ENCODE measurements around the gene FGF14.

Gene FGF14

DNA sequence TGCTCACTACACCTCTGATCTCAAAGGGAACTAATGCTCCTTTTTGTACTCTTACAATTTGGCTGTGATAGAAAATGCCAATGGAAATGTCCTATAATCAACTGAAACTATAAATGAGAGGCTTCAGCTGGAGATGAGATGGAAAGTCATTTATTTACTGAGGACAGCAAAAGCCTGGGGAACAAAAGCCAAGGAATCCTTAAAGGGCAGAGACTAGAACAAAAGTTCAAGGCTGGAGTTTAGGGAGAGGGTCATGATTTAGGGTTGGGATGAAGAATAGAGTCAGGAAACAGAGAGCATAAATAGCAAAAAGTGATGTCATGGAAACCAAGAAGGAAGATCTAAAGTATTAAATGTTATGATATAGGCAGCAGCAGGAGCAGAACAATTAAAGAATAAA lies 401.1 kb downstream of the FGF14 start:
- in situ Hi-C loops (cut with MboI; ENCODE audit: low sequenced_read_pairs): no loop called here

DNA sequence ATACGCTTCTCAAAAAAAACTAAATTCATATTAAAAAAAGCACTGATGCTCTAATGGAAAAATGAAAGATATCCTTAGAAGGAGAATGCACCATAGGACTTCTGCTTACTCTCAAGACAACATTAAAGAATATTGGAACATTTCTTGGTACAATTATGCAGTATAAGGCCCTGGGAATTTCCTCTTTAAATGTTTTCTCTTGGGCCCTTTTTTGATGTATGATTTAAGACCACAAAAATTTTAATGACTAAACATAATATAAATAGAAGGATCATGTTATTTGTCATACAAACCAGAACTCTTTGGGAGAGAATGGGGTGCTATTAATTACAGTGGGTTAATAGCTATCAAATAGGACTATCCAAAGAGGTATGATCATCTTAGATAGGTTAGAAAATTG lies 403.7 kb downstream of the FGF14 start:
- in situ Hi-C loops (cut with MboI; ENCODE audit: low sequenced_read_pairs): no loop called here

DNA sequence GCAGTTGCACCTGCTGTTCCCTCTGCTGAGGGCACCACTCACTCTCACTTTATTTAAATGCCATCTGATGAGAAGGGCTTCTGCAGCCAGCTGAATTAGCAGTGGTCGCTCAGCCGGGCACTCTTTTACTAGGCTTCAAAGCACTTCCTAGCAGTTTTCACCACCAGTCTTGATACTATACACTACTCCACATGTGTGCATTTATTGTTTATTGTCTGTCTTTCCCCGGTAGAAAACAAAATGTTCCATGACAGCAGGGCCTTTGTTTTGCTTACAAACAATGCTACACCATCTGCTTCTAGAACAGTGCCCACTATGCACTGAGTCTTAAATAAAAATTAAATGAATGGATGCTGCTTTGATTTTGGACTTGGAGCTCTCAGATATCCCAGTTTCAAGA lies 404.9 kb downstream of the FGF14 start:
- in situ Hi-C loops (cut with MboI; ENCODE audit: low sequenced_read_pairs): no loop called here

DNA sequence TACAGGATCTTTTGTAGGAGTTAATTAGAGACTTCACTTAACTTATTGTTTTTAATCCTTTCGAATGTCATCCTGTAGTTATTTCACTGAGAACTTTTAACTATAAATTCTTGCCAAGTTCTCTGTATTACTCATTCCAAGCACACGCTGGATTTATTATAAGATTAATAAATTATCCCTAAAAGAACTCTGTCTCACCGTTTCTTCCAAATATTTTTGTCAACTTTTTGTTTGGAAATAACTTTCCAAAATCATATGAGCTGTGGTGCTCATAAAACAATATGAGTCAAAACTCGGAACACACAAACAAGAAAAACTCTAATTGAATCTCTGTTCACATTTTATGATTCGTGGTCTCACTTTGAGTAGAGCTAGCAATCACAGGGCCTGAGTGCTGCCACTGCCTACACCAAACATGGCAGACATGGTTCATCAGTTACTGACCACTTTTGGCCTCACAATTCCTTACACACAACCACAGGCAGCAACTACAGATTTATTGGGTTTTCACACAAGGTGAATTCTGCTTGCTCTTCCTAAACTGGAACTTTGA lies 412.0 kb downstream of the FGF14 start:
- in situ Hi-C loops (cut with MboI; ENCODE audit: low sequenced_read_pairs): no loop called here

DNA sequence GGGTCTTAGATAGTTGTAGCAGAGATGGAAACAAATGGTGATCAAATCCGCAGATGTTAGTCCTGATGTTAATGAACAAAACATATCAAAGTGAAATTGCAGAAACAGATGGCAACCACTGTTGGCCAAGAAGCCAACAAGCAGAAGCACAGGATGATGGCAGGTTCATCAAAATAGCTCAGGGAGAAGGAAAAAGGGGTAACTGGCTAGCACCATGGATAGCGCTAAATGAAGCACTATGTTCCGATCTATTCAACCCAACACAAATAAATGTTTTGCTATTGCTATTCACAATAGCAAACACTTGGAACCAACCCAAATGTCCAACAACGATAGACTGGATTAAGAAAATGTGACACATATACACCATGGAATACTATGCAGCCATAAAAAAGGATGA lies 413.7 kb downstream of the FGF14 start:
- in situ Hi-C loops (cut with MboI; ENCODE audit: low sequenced_read_pairs): no loop called here

DNA sequence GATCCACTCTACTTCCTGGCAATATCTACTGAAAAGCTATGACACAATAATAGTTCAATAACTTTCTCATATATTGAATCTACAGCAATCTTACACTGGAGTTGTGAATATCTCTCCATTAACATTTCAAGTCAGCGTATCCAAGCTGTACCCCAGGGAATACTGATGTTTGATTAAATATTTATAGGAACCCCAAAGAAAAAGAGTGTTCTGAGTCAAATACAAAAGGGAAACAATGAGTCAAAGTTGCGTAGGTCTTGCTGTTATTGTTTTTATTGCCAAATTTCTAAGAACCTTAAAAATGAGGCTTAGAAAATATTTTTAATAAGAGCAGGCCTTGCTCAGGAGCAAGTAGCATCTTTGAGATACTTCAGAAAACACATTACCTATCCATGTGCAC lies 415.5 kb downstream of the FGF14 start:
- in situ Hi-C loops (cut with MboI; ENCODE audit: low sequenced_read_pairs): no loop called here

DNA sequence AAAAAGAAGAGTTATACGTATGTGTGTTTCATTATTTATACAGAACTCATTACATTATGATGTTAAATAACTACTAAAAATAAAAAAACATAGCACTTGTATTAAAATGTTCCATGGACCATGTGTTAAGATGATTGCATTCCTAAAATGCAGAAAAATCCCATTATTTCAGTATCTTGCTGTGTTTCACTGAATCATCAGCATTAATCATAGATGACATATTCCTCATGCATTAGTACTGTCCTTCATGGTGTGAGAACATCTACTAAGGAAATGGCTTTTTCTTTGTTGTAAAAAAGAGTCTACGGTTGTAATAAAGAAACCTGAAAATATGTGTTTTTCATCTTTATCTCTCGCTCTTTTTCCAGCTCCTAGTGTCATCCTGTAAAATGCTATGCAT lies 416.5 kb downstream of the FGF14 start:
- in situ Hi-C loops (cut with MboI; ENCODE audit: low sequenced_read_pairs): no loop called here

DNA sequence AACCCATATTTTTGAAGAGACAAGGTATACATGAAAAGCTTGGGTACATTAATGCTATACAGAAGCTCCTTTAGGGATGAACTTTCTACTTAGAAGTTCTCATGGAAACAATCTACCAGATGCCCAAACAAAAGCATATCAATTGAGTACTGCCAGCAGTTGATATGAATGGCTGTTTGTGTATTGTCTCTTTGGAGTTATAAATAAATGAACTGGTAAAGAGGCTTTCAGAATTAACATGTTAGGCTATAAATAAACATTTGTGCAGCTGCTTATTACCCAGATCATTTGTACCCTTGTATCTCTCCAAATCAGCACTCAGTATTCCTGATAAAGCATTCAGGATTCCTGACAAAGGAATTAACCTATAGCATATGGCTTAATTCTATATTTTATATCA lies 418.9 kb downstream of the FGF14 start:
- in situ Hi-C loops (cut with MboI; ENCODE audit: low sequenced_read_pairs): no loop called here

DNA sequence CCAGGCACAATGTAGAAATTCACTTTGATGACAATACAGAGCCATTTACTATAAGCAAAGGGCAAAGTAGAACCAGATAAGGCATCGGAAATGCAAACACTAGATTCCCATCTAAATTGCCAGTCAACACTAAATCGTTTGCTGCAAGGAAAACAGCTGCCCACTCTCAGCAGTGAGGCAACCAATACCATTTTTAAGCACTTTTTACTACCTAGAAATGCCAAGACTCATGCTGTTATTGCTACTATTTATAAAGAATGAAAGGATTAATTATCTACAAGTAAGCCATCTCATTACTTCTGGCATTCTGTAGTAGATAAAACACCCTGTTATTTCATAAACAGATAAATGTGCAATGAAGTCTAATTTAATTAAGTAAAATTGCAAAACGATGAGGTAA lies 422.0 kb downstream of the FGF14 start:
- in situ Hi-C loops (cut with MboI; ENCODE audit: low sequenced_read_pairs): no loop called here

DNA sequence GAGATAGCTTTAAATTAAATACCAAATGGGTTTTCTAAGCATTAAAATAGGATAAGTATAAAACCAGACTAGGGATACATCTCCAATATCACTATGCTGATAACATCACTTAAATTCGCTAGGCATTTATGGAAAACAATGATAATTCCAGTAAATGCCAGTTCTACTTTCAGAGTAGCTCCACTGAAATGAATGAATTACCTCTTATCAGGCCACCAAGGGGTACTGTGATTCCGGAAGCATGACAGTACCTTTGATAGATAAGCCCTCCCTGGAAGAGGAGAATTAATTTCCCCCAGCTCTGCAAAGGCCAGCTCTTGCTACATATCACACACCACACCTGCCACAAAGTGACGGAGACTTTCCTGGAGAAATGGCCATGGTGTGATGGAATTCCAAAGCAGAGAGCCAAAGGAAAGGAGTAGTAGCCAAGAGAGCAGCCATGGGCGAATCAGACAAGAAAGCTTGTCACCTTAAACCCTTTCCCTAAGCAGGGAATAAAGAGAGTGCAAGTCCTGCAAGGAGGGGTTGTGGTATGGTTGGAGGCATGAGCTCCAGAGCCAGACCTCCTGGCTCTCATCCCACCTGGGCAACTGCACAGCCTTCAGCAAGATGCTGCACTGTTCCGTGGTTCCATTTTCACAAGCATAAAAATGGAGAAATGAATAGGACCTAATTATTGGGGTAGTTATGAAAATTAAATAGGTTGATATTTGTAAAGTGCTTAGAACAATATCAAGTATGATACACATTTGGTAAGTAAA lies 423.1 kb downstream of the FGF14 start:
- in situ Hi-C loops (cut with MboI; ENCODE audit: low sequenced_read_pairs): no loop called here

DNA sequence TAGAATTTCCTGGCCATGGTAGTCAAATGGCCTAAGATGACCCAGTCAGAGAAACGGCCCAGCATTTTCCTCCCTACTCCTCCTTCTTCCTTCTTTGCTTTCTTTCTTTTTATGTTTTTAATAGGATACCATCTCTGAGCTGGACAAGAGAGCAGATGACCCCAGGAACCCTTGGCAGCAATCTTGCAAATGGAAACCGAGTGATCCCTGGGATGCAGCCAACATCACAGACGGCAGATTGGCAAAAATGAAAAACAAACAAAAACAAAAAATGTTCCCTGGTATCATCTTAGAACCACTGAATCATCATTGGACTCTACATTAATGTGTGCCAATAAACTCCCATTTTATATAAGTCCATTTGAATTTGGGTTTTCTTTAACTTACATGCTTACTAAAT lies 424.4 kb downstream of the FGF14 start:
- in situ Hi-C loops (cut with MboI; ENCODE audit: low sequenced_read_pairs): no loop called here

DNA sequence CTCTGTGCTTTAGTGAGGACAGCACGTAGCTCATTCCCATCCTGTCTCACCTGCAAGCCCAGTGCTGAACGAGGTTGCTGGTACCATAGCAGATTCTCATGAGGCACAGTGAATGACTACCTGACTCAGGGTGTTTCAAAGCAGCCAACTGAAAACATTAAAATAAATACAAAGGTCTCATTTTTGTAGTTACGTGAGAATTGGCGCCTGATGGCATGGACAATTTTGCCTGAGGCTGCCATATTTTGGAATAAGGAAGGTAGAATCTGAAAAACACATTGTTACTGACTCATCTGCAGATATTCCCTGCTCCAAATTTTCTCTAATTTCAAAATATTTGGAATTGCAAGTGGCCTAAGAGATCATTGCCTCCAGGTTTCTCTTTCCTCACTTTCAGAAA lies 429.7 kb downstream of the FGF14 start:
- in situ Hi-C loops (cut with MboI; ENCODE audit: low sequenced_read_pairs): no loop called here

DNA sequence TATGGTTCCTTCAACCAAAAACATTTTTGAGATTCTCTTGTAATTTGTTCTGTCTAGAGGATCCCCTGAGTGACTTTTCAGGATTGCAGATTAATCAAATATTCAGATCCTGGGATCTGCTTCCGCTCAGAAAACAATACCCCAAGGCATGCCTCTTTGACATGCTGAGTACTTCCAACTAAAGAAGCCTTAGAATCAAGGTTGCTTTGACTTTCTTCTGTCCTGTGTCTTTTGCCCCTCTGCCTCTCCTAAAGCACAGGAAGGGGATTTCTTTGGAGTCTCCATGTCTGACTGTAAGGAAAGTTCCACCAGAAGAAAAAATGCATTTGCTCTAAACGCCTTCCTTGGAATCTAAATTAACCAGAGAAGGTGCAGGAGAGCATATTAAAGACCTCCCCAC lies 431.5 kb downstream of the FGF14 start:
- in situ Hi-C loops (cut with MboI; ENCODE audit: low sequenced_read_pairs): no loop called here

DNA sequence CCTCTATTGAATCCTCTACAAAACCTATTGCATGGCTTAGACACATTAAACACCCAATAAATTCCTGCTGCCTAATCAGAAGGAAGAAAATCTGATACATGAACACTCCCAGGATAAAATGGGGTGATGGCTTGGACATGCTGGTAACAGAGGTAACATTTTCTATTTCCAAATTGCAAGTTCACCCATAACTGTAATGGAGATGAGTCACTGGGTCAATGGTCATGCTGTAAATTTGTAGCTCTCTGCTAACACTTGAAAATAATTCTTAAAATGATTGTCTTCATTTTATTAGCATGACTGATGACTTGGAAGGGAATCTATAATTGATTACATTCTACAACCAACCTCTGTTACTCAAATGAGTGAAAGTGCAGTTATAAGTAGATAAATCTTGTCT lies 434.1 kb downstream of the FGF14 start:
- in situ Hi-C loops (cut with MboI; ENCODE audit: low sequenced_read_pairs): no loop called here

DNA sequence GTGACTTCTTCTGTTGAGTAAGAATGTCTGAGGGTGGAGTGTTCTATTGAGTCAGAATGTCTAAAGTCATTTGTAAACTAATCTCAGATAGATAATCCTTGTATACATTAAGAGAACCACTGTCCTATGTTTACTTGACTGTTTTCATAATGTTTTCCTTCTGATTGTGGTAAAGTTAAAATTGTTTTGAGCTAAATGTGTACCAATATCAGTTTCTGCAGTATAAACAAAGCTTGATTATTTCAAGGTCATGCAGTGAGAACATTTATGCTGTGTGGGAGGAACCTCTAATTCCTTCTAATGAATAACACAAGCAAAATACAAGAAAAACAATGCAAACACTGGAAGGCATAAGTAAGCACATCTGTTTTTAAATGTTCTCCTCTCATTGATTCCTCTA lies 434.6 kb downstream of the FGF14 start:
- in situ Hi-C loops (cut with MboI; ENCODE audit: low sequenced_read_pairs): no loop called here

DNA sequence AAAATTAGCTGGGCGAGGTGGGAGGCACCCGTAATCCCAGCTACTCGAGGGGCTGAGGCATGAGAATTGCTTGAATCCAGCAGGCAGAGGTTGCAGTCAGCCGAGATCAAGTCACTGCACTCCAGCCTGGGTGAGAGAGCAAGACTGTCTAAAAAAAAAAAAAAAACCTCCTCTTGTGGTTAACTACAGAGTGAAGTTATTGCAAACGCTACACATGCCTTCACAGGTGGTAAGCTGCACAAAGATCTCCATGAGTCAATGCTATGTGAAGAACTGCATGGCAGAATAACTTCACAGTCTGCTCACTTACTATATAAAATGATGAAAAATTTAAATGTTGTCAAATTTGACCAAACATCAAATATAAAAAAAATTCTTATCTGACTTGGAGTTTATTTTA lies 436.8 kb downstream of the FGF14 start:
- in situ Hi-C loops (cut with MboI; ENCODE audit: low sequenced_read_pairs): no loop called here

DNA sequence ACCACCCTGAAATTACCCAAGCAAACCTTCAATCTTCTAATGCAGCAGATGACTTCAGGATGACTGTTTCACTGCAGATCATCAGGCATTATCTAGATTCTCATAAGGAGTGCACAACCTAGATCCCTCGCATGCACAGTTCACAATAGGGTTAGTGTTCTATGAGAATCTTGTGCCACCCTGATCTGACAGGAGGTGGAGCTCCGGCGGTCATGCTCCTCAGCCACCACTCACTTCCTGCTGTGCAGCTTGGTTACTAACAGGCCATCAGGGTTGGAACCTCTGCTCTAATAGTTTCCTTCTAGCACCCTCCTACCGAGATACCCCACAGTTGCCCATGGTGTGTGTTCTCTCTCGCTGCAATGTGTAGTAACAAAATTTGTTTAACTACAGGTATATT lies 442.8 kb downstream of the FGF14 start:
- in situ Hi-C loops (cut with MboI; ENCODE audit: low sequenced_read_pairs): no loop called here

DNA sequence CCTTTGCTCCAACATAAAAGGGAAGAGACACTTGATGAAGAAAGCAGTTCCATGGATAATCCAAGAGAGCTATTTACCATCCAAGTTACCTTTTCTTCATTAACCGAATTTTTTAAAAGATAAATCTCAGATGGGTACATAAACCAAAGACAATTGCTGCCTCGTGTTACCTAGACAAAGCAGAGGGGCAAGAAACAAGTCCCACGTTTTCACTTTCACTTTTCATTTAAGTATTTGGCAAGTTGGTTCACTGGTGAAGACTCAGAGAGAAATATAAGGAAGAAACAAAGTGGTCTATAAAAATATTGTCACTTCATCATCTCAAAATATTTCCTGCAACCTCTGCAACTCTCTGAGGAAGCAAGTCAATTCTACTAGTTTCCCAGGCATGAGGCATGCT lies 446.1 kb downstream of the FGF14 start:
- in situ Hi-C loops (cut with MboI; ENCODE audit: low sequenced_read_pairs): no loop called here

DNA sequence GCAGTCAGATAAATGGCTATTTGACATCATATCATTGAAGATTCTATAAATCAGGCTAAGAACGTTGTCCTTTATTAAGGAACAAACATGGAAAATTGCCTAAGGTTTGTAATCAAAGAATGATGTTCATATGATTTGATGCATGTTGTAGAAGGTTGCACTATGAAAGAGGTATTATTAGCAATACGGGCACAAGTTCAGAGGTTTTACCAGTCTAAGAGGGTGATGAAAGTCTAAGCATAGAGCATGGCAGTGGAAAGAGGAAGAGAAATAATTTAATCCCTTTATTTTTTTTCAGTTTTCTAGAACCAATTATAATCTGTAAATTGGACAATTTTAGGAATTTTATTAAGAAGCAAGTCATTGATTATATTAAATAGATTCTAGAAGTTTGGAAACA lies 450.7 kb downstream of the FGF14 start:
- in situ Hi-C loops (cut with MboI; ENCODE audit: low sequenced_read_pairs): no loop called here

DNA sequence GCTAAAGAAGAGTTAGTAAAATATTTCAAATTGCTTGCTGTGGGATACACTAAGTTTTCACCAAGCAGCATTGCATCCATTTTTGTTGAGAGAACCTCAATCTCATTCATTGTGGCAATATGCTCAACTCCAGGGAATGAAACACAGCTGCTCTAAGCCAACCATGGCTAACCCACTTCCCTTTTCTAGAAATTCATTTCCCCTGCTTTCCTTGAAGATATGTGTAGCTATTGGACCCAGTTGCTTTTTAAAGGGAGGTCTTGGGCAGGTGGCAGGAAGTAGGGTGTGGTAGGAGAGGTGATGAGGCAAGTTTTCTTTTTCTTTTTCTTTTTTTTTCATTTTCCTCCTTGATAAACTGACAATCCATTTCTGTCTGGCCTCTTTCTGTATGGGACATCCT lies 452.2 kb downstream of the FGF14 start:
- in situ Hi-C loops (cut with MboI; ENCODE audit: low sequenced_read_pairs): no loop called here

DNA sequence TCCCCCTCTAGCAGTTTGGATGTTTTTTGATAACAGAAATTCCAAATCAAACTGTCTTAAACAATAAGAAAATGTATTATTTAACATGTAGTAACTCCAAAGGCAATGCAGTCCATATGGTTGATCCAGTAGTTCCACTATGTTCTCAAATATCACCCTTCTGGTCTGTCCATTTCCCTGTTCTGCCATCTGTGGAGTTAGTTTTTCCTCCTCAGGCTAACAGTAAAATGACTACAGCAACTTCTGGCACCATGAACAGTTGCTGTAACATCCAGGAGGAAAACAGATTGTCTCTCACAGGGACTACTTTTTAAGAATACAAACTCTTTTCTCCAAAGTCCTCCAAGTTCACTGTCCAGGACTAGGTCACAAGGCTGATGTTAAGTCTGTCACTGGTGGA lies 455.4 kb downstream of the FGF14 start:
- in situ Hi-C loops (cut with MboI; ENCODE audit: low sequenced_read_pairs): no loop called here

DNA sequence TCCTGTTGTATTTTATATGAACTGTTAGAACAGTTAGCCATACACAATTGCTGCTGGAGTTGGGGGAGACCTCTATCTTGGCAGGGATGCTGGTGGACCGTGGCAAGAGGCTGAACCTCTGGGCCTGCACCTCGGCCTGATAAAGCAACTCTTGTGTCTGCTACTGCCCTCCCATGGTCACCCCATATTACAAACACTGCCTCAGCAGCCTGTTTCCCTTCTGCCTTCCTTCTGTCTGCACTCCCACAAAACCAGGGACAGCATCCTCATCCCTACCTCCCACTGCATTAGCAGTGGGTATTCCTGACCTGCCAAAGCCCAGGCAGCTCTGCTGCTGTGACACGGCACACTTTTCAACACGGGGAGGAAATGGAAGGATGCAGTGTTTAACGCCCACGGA lies 456.4 kb downstream of the FGF14 start:
- in situ Hi-C loops (cut with MboI; ENCODE audit: low sequenced_read_pairs): no loop called here

DNA sequence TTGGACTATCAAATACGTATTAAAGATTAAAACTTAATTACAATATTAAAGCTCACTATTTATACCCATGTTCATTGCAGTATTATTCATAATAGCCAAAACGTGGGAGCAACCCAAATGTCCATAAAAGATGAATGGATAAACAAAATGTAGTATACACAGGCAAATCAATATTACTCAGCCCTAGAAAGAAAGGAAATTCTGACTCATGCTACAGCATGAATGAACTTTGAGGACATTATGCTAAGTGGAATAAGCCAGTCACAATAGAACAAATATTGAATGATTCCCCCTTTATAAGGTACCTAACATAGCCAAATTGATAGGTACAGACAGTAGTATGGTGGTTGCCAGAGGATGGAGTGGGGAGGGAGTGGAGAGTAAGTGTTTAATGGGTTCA lies 457.3 kb downstream of the FGF14 start:
- in situ Hi-C loops (cut with MboI; ENCODE audit: low sequenced_read_pairs): no loop called here

Data from HL-60/S4 treated with retinoic acid at 250 ng/mL for 4 days and 3 days (cell line).